ENCODE results near the gene ABCG2.

GRCh38 chr4:88208156-88208555 is 49.7 kb upstream of the ABCG2 start:
- TF ChIP-seq SIN3A (IDR thresholded peaks at IDR 0.05; ENCODE audit: borderline replicate concordance, insufficient read depth, low read length) (no peak), REST (IDR thresholded peaks at IDR 0.05; ENCODE audit: insufficient read depth in 1 of 2, low read depth in 2 of 2, low read length in 2 of 2) (no peak), POLR2AphosphoS5 (IDR thresholded peaks at IDR 0.05; ENCODE audit: low read depth, low read length) (no peak), FOXP2 (optimal IDR thresholded peaks at IDR 0.05; ENCODE audit: borderline replicate concordance, extremely low read depth, extremely low read length, insufficient read depth) (no peak)

Data from PFSK-1 (cell line).